ENCODE results near the gene USP5. TPM values are rescaled to one million over a fixed set of nuclear protein-coding genes. Genes with fewer than 3 reads are reported as not detected.

The USP5 gene
- total and polyA plus RNA-seq, 2 experiments from 2014 or later = 145 to 156 TPM

GRCh38 chr12:6838854-6839253 lies 13.1 kb upstream of the USP5 start:
- no peak overlapping the region for H3K27ac ChIP-seq
- H3K9me3 ChIP-seq (ENCODE audit: low read depth) = no peaks in the 10 kb centered on the region
- peaks cover 14% of the 10 kb centered on the region for H3K4me1 ChIP-seq (ENCODE audit: low read depth)
- no peak overlapping the region for H3K4me3 ChIP-seq
- no peak for TF ChIP-seq CTCF (IDR thresholded peaks at IDR 0.05; ENCODE audit: low read depth, low read length)
- no peak for DNase-seq (ENCODE audit: low read depth in 1 of 2, low spot score in 1 of 2)
- H3K36me3 ChIP-seq = peaks cover 13% of the 10 kb centered on the region
- H3K27me3 ChIP-seq = no peaks in the 10 kb centered on the region

- H3K27ac ChIP-seq = peak overlapping the region; percentile 62
These were observed 12.3 kb upstream of the USP5 start for GRCh38 chr12:6839482-6840201.

GRCh38 chr12:6840330-6840729 lies 11.6 kb upstream of the USP5 start:
- H3K27me3 ChIP-seq = no peaks in the 10 kb centered on the region
- no peak overlapping the region for H3K4me3 ChIP-seq
- H3K36me3 ChIP-seq = peaks cover 10% of the 10 kb centered on the region
- H3K9me3 ChIP-seq (ENCODE audit: low read depth) = no peaks in the 10 kb centered on the region
- TF ChIP-seq CTCF (IDR thresholded peaks at IDR 0.05; ENCODE audit: low read depth, low read length) = no peak
- no peak for DNase-seq (ENCODE audit: low read depth in 1 of 2, low spot score in 1 of 2)
- H3K4me1 ChIP-seq (ENCODE audit: low read depth) = peaks cover 14% of the 10 kb centered on the region
- peak overlapping the region; percentile 62 for H3K27ac ChIP-seq

More at GRCh38 chr12:6839482-6840201, 12.3 kb upstream of the USP5 start:
- no peak for DNase-seq (ENCODE audit: low read depth in 1 of 2, low spot score in 1 of 2)
- Histone ChIP-seq H3K4me1 (ENCODE audit: low read depth) (peaks cover 14% of the 10 kb centered on the region), H3K36me3 (peaks cover 10% of the 10 kb centered on the region), H3K9me3 (ENCODE audit: low read depth) (no peaks in the 10 kb centered on the region), H3K27me3 (no peaks in the 10 kb centered on the region), H3K4me3 (no peak overlapping the region)
- TF ChIP-seq CTCF (IDR thresholded peaks at IDR 0.05; ENCODE audit: low read depth, low read length) = no peak

- Histone ChIP-seq H3K4me1 (ENCODE audit: low read depth) (peaks cover 14% of the 10 kb centered on the region), H3K27me3 (no peaks in the 10 kb centered on the region), H3K36me3 (peaks cover 12% of the 10 kb centered on the region), H3K4me3 (no peak within 1 kb of the TSS), H3K27ac (peak within 1 kb of the TSS; percentile 62), H3K9me3 (ENCODE audit: low read depth) (no peaks in the 10 kb centered on the region)
- no peak for DNase-seq (ENCODE audit: low read depth in 1 of 2, low spot score in 1 of 2)
- TF ChIP-seq CTCF (IDR thresholded peaks at IDR 0.05; ENCODE audit: low read depth, low read length) = no peak
These were observed 11.0 kb upstream of the USP5 start, which contains the start of gene GNB3 for GRCh38 chr12:6840761-6841515. Gene GNB3 (plus strand): TSS chr12:6840925. CDS start chr12:6841288, 363 bp downstream.

GRCh38 chr12:6842075-6842474 lies 9.9 kb upstream of the USP5 start:
- no peaks in the 10 kb centered on the region for H3K9me3 ChIP-seq (ENCODE audit: low read depth)
- H3K27me3 ChIP-seq = no peaks in the 10 kb centered on the region
- DNase-seq (ENCODE audit: low read depth in 1 of 2, low spot score in 1 of 2) = no peak
- H3K4me3 ChIP-seq = no peak overlapping the region
- H3K36me3 ChIP-seq = peaks cover 12% of the 10 kb centered on the region
- H3K4me1 ChIP-seq (ENCODE audit: low read depth) = peaks cover 14% of the 10 kb centered on the region
- H3K27ac ChIP-seq = no peak overlapping the region
- TF ChIP-seq CTCF (IDR thresholded peaks at IDR 0.05; ENCODE audit: low read depth, low read length) = no peak
